Inferior parietal cortex (tissue), 1 donor: ENCODE measurements around the gene PHF13.
"Not testable (repeated sequence)": the region's sequence is repeated elsewhere in the genome, so short reads cannot be mapped to it uniquely, and the experiment has no call there.

ENCODE experiments used
- DNase-seq: peaks from one replicate; pipeline ENCODE4 v3.0.0-alpha.2; 2016; ENCODE audit errors: extremely low spot score

PHF13 gene

DNA sequence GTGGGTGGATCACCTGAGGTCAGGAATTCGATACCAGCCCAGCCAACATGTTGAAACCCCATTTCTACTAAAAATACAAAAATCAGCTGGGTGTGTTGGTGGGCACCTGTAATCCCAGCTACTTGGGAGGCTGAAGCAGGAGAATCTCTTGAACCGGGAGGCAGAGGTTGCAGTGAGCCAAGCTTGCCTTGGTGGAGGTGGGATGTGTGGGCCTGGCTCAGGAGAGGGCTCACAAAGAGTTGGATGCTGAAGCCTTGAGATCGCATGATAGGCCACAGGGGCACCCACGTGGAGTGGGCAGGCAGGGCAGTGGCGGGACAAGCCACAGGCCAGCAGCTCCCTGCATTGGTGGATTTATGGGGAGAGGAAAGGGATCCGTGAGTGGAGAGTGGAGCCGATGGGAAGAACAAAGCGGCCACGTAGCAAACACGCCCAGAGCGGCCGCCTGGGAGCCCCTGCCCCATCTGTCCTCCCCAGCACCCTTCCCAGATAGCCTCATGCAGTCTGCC lies 15.5 kb downstream of the PHF13 start:
- no peak for DNase-seq

DNA sequence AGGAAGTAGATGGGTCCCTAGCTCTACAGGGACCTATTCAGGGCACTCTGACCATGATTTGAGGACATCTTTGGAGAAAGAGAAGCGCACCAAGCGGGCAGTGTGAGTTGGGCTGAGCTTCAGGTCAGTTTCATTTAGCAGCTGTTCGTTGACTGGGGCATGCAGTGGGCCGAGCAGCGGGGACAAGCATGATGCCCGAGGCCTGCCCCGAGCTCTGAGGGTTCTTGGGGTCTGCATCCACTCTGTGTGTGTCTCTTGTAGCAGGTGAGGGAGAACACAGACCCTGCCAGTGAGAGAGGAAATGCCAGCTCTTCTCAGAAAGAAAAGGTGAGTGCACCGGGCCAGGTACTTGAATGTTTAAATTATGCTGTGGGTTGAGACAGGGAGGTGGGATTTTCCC lies 16.5 kb downstream of the PHF13 start:
- DNase-seq, result no peak

DNA sequence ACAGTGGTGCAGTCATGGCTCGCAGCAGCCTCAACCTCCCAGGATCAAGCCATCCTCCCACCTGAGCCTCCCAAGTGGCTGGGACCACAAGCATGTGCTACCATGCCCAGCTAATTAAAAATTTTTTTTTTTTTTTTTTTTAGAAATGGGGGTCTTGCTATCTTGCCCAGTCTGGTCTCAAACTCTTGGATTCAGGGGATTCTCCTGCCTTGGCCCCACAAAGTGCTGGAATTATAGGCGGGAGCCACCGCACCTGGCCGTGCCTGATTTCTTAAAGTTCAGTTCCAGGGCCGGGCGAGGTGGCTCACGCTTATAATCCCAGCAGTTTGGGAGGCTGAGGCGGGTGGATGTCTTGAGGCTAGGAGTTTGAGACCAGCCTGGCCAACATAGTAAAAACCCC lies 17.5 kb downstream of the PHF13 start:
- no peak for DNase-seq

DNA sequence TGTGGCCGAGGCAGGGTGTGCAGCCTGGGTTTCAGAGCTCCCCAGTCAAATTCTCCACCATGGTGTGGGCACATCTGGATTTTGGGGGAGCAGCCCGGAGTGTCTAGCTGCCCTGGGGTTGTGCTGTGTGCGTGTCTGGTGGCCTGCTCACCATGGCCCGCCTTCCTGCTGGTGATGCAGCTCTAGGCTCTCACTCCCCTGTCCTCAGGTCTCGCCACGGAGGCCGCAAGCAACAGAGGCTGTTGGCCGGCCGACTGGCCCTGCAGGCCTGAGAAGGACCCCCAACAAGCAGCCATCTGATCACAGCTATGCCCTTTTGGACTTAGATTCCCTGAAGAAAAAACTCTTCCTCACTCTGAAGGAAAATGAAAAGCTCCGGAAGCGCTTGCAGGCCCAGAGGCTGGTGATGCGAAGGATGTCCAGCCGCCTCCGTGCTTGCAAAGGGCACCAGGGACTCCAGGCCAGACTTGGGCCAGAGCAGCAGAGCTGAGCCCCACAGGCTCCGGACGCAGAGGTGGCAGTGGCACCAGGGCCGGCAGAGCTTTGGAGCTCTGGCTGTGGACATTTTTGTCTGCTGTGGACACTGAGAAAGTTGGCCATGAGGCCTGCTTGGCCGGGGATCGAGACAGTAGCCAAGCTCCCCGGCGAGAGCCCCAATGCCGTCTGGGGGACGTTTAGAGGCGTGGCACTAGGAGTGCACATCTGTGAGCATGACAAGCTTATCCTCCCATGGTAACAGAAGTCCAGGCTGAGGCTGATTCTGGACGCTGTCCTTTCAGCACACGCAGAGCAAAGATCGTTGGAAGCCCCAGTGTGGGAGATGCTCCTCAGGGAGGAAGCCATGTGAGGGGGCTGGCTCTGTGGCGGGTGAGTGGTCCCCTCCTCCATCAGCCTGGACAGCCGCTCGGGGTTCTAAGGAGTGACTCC lies 19.3 kb downstream of the PHF13 start:
- no peak for DNase-seq

DNA sequence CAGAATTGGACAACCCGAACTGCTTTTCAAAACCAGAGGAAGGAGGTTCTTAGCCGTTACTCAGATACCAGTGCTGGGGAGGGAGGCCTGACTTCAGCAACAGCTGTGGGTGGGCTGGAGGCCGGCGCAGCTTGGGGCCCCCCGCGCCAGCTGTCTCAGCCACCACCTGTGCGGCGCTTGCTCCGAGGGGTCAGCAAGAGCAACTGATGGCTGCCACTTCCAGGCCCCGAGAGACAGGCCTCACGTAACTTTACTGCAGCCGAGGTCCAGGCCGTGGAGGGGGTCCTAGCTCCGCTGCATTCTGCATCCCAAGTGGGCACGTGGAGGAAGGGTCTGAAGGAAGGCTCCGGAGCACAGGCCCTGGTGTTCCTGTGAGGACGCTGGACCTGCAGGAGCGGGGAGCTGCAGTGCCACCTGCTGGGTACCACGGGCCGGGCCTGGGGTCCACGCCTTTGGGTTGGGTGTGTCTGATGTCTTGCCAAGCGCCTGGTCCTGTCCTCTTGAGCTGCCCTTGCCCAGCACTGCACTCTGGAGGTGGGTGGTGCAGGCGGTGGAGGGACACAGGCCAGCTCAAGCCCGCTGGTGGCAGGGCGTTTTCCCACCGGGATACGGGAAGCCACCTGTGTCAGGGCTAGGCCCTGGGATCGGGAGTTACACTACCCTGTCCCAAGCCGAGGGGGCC lies 21.0 kb downstream of the PHF13 start:
- DNase-seq, result no peak

DNA sequence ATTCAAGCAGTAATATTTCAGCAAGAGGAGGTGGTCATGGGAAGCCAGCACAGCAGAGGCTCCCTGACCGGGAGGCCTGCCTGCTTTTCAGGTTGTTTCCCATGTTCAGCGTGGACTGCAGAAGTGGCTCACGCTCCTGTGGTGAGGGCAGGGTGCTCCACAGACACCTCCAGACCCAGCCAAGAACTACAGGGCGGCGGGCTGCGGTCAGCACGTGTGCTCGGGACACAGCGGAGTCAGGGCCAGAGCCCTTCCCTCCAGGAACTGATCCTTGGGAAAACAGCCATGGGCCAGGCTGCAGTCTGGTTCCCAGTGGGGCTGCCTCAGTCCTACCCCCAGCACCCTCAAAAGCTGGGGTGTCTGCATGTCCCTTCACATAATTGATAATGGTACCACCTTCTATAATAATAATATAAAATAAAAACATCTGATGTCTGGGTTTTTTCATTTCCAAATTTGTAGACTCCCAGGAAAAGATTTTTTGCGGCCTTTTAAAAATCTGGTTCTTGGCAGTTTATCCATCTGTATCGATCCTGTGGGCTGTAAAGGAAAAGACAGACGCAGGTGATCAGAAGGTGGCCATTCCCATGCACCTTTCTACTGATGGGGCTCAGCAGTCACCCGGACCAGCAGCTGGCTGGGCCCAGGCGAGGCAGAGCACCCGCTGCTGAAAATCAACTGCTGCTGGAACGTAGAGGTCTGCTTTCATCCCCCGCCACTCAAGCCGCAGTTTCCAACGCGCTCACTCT lies 21.8 kb downstream of the PHF13 start:
- DNase-seq, result no peak

DNA sequence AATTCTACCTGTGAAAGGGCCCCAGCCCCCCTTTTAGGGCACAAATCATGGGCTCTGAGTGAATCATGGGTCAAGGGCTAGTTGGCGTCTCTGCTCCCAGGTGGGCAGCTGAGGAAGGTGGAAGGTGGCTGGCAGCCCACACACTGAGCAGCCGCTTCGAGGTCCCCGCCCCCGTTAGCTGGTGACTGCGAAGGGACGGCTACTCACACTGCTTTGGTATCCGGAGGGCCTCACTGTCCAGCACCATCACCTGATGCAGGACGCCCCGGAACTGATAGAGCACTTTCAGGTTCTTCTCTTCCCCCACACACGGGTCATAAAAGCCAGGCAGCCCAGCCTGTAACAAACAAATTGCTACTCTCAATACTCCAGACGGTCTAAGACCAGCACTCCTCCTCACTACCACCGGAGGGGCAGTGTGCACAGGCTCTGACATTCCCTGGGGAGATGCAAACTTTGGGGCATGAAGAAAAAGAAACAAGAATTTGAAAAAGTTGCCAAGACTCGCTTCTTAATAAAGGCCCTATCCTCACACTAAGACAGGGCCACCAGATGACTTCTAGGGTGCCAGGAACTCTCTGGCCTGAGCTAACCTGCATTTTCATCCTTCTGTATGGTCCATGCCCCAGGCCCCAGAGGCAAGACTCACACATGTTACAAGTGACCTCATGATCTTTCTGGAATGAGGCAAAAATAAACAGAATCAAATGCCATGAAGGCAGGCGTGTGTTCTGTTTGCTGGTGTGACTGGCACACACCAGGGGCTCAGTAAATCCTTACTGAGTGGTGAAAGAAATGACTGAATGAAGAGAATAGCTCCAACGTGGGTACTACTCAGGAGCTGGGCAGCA lies 22.6 kb downstream of the PHF13 start:
- no peak for DNase-seq

DNA sequence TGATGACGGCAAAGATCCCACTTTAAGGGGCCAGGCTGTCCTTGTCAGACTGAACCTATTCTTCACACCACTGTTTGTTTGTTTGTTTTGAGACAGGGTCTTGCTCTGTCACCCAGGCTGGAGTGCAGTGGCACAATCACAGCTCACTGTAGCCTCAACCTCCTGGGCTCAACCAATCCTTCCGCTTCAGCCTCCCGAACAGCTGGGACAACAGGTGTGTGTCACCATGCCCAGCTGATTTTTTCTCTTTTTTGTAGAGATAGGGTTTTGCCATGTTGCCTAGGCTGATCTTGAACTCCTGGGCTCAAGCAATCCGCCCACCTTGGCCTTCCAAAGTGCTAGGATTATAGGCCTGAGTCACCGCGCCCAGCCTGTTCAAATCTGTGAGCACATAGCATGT lies 23.2 kb downstream of the PHF13 start:
- not testable (repeated sequence) for DNase-seq

DNA sequence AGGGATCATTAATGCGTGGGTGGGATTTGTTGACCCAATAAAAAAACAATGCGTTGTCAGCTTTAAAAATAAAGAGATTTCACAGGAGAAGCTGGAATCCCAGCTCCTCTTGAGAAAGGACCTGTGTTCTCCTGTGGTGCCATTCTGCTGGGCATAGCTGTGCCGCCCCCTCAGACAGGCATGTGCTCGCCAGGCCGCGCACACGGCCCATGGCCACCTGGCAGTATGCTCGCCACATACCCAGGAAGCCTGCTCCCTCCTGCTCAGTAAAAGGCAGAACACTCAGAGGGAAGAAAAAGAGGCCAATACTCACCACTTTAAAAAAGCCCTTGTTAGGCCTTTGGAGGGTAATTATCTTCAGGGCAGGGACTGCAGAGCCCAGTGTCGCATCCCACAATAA lies 24.2 kb downstream of the PHF13 start:
- no peak for DNase-seq

DNA sequence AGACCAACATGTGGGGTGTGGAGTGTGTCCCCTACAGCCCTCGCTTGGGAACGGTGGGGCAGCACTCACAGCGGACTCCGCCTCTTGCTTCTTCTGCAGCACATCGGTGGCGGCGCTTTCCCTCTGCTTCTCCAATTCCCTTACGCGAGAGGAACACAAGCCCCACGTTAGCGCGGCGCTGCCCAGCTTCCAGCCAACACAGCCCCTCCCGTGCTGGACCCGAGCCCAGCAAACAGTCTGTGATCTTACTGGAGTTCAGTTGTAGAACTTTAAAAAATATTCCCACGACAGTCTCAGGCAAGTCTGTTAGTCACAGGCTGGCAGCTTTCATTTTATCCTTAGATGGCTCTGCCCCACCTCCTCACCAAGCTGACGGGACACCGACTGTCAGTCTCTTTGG lies 24.7 kb downstream of the PHF13 start:
- peak; percentile 47 for DNase-seq

DNA sequence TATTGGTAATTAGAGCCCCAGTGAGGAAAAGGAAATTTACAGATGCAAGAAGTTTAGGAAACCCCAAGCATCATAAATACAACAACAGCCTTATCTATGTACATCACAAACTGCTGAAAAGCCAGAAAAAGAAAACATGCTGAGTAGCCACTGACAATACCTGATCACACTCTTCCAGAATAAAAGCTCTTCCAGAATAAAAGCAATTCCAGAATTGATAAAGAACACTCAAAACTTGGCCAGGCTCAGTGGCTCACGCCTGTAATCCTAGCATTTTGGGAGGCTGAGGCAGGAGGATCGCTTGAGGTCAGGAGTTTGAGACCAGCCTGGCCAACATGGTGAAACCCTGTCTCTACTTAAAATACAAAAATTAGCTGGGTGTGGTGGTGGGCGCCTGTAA lies 27.3 kb downstream of the PHF13 start:
- not testable (repeated sequence) for DNase-seq

DNA sequence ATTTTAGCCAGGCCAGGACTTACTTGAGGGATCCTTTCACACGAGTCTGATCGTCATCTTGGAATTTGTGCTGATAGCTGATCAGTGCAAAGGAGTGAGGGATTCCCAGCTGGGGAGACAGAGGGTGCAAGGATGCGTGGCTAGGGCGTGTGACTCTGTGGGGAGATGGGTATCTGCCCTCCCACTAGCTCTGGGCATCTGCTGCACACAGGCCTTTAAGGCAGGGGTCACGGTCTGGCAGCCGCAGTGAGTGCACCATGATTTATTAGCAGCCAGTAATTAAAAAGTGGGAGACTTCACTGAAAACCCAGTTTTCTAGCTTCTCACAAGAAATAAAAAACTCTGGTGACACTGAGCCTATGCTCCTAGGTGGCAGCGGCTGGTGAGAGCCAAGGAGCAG lies 31.5 kb downstream of the PHF13 start:
- DNase-seq, result no peak

DNA sequence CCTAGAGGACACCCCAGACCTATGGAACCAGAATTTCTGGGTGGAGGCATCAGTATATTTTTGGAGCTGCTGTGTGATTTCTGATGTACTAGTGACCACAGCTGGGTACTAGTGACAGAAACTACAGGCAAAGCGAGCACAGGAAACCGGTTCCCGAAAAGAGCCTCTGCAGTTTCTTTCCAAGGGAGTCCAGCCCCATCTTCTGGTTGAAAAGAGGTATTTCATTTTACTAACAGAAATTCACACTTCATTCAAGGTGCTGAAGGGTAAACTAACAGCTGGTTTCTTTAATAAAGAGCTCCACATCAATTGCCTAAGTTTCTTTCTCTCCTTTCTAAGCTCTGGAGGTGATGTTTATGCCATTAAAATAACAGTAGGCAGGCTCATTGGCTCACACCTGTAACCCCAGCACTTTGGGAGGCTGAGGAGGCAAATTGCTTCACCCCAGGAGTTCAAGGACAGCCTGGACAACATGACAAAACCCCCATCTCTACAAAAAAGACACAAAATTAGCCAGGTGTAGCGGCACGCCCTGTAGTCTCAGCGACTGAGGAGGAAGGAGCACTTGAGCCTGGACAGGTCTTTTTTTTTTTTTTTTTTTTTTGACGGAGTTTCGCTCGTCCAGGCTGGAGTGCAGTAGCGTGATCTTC lies 33.1 kb downstream of the PHF13 start:
- peak; percentile 58 for DNase-seq

DNA sequence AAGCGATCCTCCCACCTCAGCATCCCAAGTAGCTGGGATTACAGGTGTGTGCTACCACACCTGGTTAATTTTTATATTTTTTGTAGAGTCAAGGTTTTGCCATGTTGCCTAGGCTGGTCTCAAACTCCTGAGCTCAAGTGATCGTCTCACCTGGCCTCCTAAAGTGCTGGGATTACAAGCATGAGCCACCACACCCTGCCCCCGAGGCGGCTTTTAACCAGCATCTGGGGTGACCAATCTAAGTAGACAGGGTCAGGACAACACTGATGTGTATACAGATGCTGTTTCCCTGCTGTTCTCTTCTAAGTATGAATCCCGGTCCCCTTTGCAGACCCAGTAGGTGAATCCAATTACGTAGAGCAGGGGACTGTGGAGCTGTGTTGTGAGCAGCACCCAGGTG lies 35.0 kb downstream of the PHF13 start:
- DNase-seq, result no peak

DNA sequence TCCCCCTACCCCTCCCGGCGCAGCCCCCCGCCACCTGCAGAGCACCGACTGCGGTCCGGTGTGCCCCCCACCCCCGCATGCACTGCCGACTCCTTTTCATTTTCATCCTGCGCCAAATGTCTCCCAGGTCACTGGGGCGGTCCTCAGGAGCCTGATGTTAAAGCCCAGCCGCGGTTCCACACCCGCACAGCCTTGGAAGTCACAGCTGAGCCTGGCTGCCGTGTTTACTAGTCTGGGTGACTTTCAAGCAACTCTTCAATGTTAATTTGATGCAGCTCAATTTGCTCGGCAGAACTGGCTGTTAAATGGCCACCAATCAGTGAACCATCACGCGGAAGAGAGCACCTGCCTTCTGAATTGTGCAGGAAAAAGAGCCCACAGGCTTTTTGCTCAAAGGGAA lies 38.4 kb downstream of the PHF13 start:
- DNase-seq, result no peak

DNA sequence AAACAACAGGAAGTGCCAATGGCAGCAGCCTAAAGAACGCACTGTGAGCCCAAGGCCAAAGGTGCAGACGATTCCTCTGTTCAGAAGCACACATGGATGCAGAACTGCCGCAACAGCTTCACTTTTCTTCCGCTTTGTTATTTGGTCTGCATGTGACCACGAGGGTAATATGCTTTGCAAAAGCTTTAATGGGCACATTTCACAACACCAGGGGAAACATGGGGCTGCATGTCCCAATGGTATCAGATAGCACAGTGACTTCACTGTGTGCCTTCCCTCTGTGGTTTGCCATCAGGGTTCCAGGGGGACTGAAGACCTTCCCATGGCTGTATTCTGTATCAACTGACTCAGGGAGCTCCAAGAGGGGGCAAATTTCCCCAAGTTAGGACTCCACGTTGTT lies 39.5 kb downstream of the PHF13 start:
- DNase-seq, result no peak

DNA sequence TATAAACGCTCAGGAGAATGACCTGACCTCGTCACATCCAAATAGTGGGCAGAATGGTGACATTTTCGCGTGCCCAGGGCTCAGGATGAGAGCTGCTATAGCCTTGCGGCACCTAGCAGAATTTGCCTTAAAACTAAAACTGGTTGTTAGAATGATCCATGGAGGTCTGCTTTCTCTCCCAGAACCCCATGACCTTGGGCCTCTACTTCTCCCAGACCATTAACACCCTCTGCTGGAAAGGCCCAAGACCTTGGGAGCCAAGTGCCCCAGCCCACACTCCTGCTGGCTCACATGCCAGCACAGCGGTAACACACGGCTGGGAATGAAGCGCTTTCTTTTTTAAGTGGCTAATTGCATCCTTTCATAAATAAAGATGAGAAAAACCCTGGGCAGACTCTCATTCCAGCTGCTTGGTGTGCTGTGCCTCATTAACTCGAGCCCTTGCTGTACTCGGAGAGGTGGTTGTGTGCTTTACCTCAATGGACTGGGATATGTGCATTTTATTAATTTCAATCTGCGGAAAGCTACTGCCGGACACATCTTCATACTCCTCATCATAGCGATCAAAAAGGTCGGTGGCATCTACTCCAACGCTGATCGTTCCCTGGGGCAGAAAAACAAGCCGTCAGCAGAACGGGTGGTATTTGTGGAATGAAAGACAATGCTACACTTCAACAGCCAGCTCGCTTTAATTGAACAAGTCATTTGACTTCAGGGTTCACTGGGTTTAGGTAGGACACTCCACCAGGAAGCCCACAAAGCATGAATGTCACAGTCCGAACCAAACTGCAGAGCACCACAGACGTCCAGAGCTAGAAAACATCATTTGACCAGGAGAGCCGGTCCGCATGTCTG lies 40.1 kb downstream of the PHF13 start:
- DNase-seq, result no peak

DNA sequence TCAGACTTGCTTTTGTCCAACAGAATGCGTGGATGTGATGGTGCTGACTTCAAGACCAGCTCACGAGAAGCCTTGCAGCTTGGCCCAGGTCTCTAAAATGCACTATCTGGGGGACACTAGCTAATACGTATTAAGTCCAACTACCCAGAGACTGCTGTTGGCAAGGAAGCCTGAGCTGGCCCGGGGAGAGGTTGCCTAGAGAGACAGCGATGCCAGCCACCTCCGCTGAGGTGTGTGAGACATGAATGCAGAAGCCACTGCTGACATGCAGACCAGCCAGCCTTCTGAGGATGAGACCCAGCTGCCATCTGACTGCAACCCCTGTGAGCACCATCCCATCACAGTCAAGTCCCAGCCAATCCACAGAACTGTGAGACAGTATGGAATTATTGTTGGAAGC lies 43.6 kb downstream of the PHF13 start:
- DNase-seq, result no peak

DNA sequence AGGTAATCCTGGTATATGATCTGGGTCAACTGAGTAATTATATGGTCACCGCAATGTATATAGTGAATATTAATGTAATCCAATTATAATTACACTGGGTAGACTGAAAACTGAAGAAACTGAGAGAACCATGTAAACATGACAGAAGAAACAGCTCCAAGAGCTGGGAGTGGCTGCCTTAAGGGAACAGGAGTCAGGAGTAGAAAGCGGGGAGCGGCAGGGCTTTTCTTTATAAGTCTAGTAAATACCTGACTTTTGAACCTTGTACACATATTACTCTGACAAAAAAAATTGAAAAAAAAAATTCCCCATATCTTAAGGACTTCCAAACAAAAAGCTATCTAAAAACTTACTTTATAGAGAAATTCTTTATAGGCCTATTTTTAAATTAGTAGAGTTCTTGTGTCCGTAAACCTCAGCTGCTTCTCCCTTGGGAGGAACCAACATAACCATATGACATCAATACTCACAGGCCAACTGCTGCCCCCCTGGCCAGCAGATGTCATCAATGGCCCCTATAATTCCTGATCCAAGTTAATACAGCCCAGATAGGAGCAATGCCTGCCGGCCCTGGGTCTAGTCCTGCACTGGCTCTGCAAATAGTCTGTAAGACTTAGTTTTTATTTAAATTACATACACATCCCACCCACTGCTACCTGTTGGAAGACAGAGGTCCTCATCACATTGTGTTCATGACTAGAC lies 45.0 kb downstream of the PHF13 start:
- DNase-seq, result no peak
